NB4 (cell line): ENCODE data around the gene HDGFL2.

ENCODE experiments used
- DNase-seq: peaks from one replicate; pipeline ENCODE4 v3.0.0; 2010; ENCODE audit warnings: low read depth
- H3K4me3 ChIP-seq: one replicate; pipeline ENCODE4 v1.5.1; 2011; ENCODE audit warnings: mild to moderate bottlenecking, low read depth, low read length, moderate library complexity
- MAX ChIP-seq: IDR thresholded peaks from 2 replicates; pipeline ENCODE4 v1.6.1; 2011; ENCODE audit warnings: low read depth, low read length
- MYC ChIP-seq: IDR thresholded peaks from 2 replicates; pipeline ENCODE4 v1.6.1; 2011; ENCODE audit warnings: low read depth, low read length
- POLR2A ChIP-seq: IDR thresholded peaks from 2 replicates; pipeline ENCODE4 v1.6.1; 2011; ENCODE audit warnings: mild to moderate bottlenecking; ENCODE audit not compliant: insufficient read length; ENCODE audit errors: extremely low read depth
- TF ChIP-seq, protein P1 (sequence below): IDR thresholded peaks from one replicate; pipeline ENCODE4 v1.5.1; 2012; ENCODE audit warnings: low read depth, low read length

HDGFL2 gene

GRCh38 chr19:4542896-4543841, 71.1 kb downstream of the HDGFL2 start:
- DNase-seq: peak; percentile 87
- TF ChIP-seq MAX: no peak; the same call in 1 of the 2 replicates
- TF ChIP-seq MYC: 0 out of 2 replicates have a peak, but pooled peaks have one; percentile 16
- no peak overlapping the region for H3K4me3 ChIP-seq

DNA sequence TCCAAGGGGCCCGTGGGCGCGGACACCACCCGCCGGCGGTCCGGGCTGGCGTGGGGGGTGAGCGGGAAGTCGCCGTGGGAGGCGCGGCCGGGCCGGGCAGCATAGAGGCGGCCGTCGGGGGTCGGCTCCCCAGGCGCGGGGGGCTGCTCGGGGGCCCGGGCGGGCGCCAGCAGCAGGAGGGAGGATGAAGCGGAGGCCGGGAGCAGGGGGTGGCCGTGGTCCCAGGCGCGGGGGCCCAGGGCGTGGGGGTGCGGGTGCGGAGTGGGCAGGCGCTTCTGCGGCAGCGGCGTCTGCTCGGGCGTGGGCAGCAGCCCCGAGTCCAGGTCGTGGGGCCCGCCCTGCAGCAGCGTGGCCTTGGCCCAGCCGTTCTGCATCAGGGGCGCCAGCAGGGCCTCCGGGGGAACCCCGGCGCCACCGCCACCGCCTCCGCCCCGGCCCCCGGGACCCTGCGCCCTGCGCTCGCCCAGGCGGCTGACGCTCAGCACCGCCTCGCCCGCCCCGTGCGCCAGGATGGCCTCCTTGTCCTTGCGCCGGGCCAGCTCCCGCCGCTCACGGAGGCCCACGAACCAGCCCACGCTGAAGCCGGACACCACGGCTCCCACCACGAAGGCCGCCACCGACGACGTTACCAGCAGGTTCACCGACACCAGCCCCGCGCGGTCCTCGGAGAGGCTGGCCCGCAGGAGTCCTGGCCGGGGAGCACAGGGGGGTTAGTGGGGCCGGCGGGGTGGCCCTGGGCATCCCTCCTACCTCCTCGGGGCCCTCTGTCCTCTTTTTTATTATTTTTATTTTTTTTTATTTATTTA, 71.9 kb downstream of the HDGFL2 start:
- no peak for TF ChIP-seq MAX
- TF ChIP-seq, protein P1, sequence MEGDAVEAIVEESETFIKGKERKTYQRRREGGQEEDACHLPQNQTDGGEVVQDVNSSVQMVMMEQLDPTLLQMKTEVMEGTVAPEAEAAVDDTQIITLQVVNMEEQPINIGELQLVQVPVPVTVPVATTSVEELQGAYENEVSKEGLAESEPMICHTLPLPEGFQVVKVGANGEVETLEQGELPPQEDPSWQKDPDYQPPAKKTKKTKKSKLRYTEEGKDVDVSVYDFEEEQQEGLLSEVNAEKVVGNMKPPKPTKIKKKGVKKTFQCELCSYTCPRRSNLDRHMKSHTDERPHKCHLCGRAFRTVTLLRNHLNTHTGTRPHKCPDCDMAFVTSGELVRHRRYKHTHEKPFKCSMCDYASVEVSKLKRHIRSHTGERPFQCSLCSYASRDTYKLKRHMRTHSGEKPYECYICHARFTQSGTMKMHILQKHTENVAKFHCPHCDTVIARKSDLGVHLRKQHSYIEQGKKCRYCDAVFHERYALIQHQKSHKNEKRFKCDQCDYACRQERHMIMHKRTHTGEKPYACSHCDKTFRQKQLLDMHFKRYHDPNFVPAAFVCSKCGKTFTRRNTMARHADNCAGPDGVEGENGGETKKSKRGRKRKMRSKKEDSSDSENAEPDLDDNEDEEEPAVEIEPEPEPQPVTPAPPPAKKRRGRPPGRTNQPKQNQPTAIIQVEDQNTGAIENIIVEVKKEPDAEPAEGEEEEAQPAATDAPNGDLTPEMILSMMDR: no peak
- TF ChIP-seq MYC: no peak
- TF ChIP-seq POLR2A: no peak
- peak; percentile 33 for DNase-seq

GRCh38 chr19:4547303-4548237, 75.5 kb downstream of the HDGFL2 start:
- TF ChIP-seq MYC (no peak), MAX (no peak), POLR2A (no peak)
- TF ChIP-seq, protein P1: peak; percentile 46
- DNase-seq: peak; percentile 44
- H3K4me3 ChIP-seq: no peak overlapping the region

More for the DNA sequence above, 71.9 kb downstream of the HDGFL2 start:
- no peak overlapping the region for H3K4me3 ChIP-seq

DNA sequence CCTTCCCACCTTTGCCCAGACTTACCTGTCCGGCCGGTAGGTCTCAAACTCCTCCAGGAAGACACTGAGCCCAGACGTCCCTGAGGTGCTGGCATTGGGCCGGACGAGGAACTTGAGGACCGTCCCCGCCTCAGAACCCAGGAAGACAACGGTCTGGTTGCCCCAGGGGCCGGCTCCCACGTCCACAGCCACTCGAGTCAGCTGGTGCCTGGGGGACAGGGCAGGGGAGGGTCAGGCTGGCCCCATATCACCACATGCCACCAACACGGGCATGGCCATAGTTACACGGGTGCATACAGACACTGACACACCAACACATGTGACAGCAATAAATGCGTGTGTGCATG, 76.1 kb downstream of the HDGFL2 start:
- H3K4me3 ChIP-seq: no peak overlapping the region
- DNase-seq: no peak
- TF ChIP-seq, protein P1: no peak
- TF ChIP-seq MYC (no peak), MAX (no peak), POLR2A (no peak)

DNA sequence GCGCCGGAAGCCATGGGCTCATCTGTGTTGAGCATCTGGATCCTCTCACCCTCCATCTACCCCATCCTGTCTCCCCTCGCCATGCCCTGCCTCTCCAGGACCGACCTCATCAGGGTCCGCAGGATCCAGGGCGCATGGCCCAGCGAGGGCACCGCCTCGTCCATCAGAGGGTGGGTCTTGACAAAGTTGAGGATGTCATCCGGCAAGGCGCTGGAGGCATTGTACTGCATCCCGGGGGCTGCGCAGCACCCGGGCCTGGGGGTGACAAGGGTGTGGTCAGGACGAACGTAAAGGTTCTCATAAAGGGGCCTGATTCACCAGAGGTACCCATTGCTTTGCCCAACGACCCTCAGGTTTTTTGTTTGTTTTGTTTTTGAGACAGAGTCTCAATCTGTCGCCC, 77.9 kb downstream of the HDGFL2 start:
- DNase-seq: no peak
- H3K4me3 ChIP-seq: no peak overlapping the region
- no peak for TF ChIP-seq MAX
- TF ChIP-seq MYC: no peak
- TF ChIP-seq, protein P1: no peak
- no peak for TF ChIP-seq POLR2A
